ENCODE results near the gene HK3. TPM values are rescaled to one million over a fixed set of nuclear protein-coding genes. Genes with fewer than 3 reads are reported as not detected.

HK3 gene
- total and polyA plus RNA-seq, 7 experiments from 2014 or later: 0.27 to 118 (median 2.0) TPM; not detected in 1

- POLR2A ChIA-PET: no interaction called here
- H3K4me1 Mint-ChIP-seq: peaks cover 0 to 6% (median 0%) of the 10 kb centered on the region in 7 donors
Observed at GRCh38 chr5:176859916-176860315, 39.2 kb downstream of the HK3 start.

DNA sequence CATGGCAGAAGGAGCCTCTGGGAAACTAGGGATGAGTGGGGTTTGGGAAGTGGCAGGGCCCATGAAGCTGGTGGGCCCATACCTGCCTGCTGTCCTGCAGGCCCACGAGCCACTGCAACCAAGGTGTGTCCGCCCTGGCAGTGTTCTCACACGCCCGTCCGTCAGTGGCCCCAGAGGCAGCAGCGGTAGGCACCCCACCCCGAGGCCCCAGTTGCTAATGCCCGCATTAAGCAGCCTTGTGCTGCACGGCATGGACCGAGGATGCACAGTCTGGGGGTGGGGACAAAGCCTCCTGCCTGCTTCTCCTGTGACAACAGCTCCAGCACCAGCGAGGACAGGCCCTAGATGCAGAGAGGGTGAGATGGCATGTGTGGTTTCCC lies 41.3 kb downstream of the HK3 start:
- no peak overlapping the region for H3K4me3 Mint-ChIP-seq
- H3K27me3 ChIP-seq (ENCODE audit: control insufficient read depth in 2 of 2, insufficient read depth in 2 of 2, low read length in 2 of 2): no peaks in the 10 kb centered on the region
- POLR2A ChIA-PET: no interaction called here
- H3K4me1 Mint-ChIP-seq: peaks cover 0 to 7% (median 0%) of the 10 kb centered on the region in 7 donors
- no peaks in the 10 kb centered on the region for H3K36me3 Mint-ChIP-seq
- CTCF ChIA-PET: no interaction called here
- H3K27me3 Mint-ChIP-seq: peaks cover 3 to 33% (median 23%) of the 10 kb centered on the region in 5 donors
- H3K4me3 ChIP-seq (ENCODE audit: low read length): no peak overlapping the region
- no peak for ATAC-seq
- peaks cover 0 to 4% (median 0%) of the 10 kb centered on the region in 11 donors for H3K9me3 Mint-ChIP-seq
- intact Hi-C loops (cut with micrococcal nuclease): no loop called here
- no peaks in the 10 kb centered on the region for H3K36me3 ChIP-seq (ENCODE audit: control insufficient read depth in 2 of 3, insufficient read depth in 3 of 3, low read length in 3 of 3)
- no peaks in the 10 kb centered on the region for H3K9me3 ChIP-seq (ENCODE audit: control insufficient read depth in 2 of 3, low read length in 3 of 3)
- H3K4me1 ChIP-seq (ENCODE audit: control insufficient read depth in 2 of 2, insufficient read depth in 2 of 2, low read length in 2 of 2): no peaks in the 10 kb centered on the region
- DNase-seq: no peak
- H3K27ac Mint-ChIP-seq: no peak overlapping the region
- no peak overlapping the region for H3K27ac ChIP-seq (ENCODE audit: low read depth, low read length)

More at GRCh38 chr5:176859916-176860315, 39.2 kb downstream of the HK3 start:
- no peaks in the 10 kb centered on the region for H3K36me3 Mint-ChIP-seq
- no peaks in the 10 kb centered on the region for H3K36me3 ChIP-seq (ENCODE audit: control insufficient read depth in 2 of 3, insufficient read depth in 3 of 3, low read length in 3 of 3)
- no peaks in the 10 kb centered on the region for H3K27me3 ChIP-seq (ENCODE audit: control insufficient read depth in 2 of 2, insufficient read depth in 2 of 2, low read length in 2 of 2)
- intact Hi-C loops (cut with micrococcal nuclease): no loop called here
- CTCF ChIA-PET: no interaction called here
- H3K4me3 ChIP-seq (ENCODE audit: low read length): no peak overlapping the region
- DNase-seq (no peak), ATAC-seq (no peak)
- no peak overlapping the region for H3K4me3 Mint-ChIP-seq
- no peak overlapping the region for H3K27ac Mint-ChIP-seq
- peaks cover 10 to 45% (median 24%) of the 10 kb centered on the region in 5 donors for H3K27me3 Mint-ChIP-seq
- H3K9me3 ChIP-seq (ENCODE audit: control insufficient read depth in 2 of 3, low read length in 3 of 3): no peaks in the 10 kb centered on the region
- H3K4me1 ChIP-seq (ENCODE audit: control insufficient read depth in 2 of 2, insufficient read depth in 2 of 2, low read length in 2 of 2): no peaks in the 10 kb centered on the region
- H3K27ac ChIP-seq (ENCODE audit: low read depth, low read length): no peak overlapping the region
- peaks cover 0 to 4% (median 0%) of the 10 kb centered on the region in 11 donors for H3K9me3 Mint-ChIP-seq

- no peak overlapping the region for H3K4me3 ChIP-seq (ENCODE audit: low read length)
- Mint-ChIP-seq H3K4me3 (no peak overlapping the region), H3K27me3 (peaks cover 2 to 30% (median 18%) of the 10 kb centered on the region in 5 donors), H3K27ac (no peak overlapping the region), H3K9me3 (peaks cover 0 to 4% (median 0%) of the 10 kb centered on the region in 11 donors), H3K4me1 (peaks cover 0 to 7% (median 0%) of the 10 kb centered on the region in 7 donors), H3K36me3 (no peaks in the 10 kb centered on the region)
- no peaks in the 10 kb centered on the region for H3K4me1 ChIP-seq (ENCODE audit: control insufficient read depth in 2 of 2, insufficient read depth in 2 of 2, low read length in 2 of 2)
- H3K9me3 ChIP-seq (ENCODE audit: control insufficient read depth in 2 of 3, low read length in 3 of 3): no peaks in the 10 kb centered on the region
- ATAC-seq (no peak), DNase-seq (no peak)
- H3K27me3 ChIP-seq (ENCODE audit: control insufficient read depth in 2 of 2, insufficient read depth in 2 of 2, low read length in 2 of 2): no peaks in the 10 kb centered on the region
- CTCF ChIA-PET: no interaction called here
- POLR2A ChIA-PET: no interaction called here
- no peaks in the 10 kb centered on the region for H3K36me3 ChIP-seq (ENCODE audit: control insufficient read depth in 2 of 3, insufficient read depth in 3 of 3, low read length in 3 of 3)
- intact Hi-C loops (cut with micrococcal nuclease): no loop called here
- H3K27ac ChIP-seq (ENCODE audit: low read depth, low read length): no peak overlapping the region
Observed at GRCh38 chr5:176857216-176857893, 41.8 kb downstream of the HK3 start.

- Mint-ChIP-seq H3K4me3 (no peak overlapping the region), H3K27ac (no peak overlapping the region), H3K9me3 (peaks cover 0 to 4% (median 0%) of the 10 kb centered on the region in 11 donors), H3K27me3 (peaks cover 2 to 30% (median 18%) of the 10 kb centered on the region in 5 donors), H3K36me3 (no peaks in the 10 kb centered on the region), H3K4me1 (peaks cover 0 to 7% (median 0%) of the 10 kb centered on the region in 7 donors)
- POLR2A ChIA-PET: no interaction called here
- Histone ChIP-seq H3K27ac (ENCODE audit: low read depth, low read length) (no peak overlapping the region), H3K9me3 (ENCODE audit: control insufficient read depth in 2 of 3, low read length in 3 of 3) (no peaks in the 10 kb centered on the region), H3K4me1 (ENCODE audit: control insufficient read depth in 2 of 2, insufficient read depth in 2 of 2, low read length in 2 of 2) (no peaks in the 10 kb centered on the region), H3K27me3 (ENCODE audit: control insufficient read depth in 2 of 2, insufficient read depth in 2 of 2, low read length in 2 of 2) (no peaks in the 10 kb centered on the region), H3K4me3 (ENCODE audit: low read length) (no peak overlapping the region), H3K36me3 (ENCODE audit: control insufficient read depth in 2 of 3, insufficient read depth in 3 of 3, low read length in 3 of 3) (no peaks in the 10 kb centered on the region)
- ATAC-seq (no peak), DNase-seq (no peak)
- intact Hi-C loops (cut with micrococcal nuclease): no loop called here
- CTCF ChIA-PET: no interaction called here
Observed at GRCh38 chr5:176856746-176857145, 42.4 kb downstream of the HK3 start.

- no peaks in the 10 kb centered on the region for H3K27me3 ChIP-seq (ENCODE audit: control insufficient read depth in 2 of 2, insufficient read depth in 2 of 2, low read length in 2 of 2)
- intact Hi-C loops (cut with micrococcal nuclease): no loop called here
- H3K9me3 Mint-ChIP-seq: peaks cover 0 to 4% (median 0%) of the 10 kb centered on the region in 11 donors
Observed at GRCh38 chr5:176855598-176855997, 43.5 kb downstream of the HK3 start.

DNA sequence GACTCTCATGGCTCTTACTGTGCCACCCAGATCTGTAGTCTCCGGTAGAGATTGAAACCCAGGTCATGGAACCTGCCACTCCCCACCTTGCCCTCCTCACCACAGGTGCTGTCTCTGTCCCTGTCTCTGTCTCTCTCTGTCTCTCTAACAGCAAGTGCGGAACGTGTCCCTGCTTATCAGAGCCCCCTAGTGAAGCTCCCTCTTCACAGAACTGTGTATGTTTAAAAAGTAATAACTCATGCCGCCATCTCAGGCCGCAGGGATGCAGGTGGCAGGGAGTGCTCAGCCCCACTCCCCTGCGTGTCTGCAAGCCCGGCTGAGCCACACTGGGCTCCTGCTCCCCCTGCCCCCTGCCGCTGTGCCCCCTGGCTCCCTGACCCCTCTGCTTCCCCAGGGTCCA lies 45.0 kb downstream of the HK3 start:
- H3K27me3 ChIP-seq (ENCODE audit: control insufficient read depth in 2 of 2, insufficient read depth in 2 of 2, low read length in 2 of 2): no peaks in the 10 kb centered on the region
- H3K27ac ChIP-seq (ENCODE audit: low read depth, low read length): no peak overlapping the region
- Mint-ChIP-seq H3K27ac (no peak overlapping the region), H3K27me3 (peaks cover 2 to 35% (median 18%) of the 10 kb centered on the region in 5 donors), H3K4me3 (no peak overlapping the region), H3K9me3 (peaks cover 0 to 4% (median 0%) of the 10 kb centered on the region in 11 donors), H3K4me1 (peaks cover 0 to 5% (median 0%) of the 10 kb centered on the region in 7 donors), H3K36me3 (no peaks in the 10 kb centered on the region)
- ATAC-seq: no peak
- ChIA-PET POLR2A (no interaction called here), CTCF (no interaction called here)
- H3K9me3 ChIP-seq (ENCODE audit: control insufficient read depth in 2 of 3, low read length in 3 of 3): no peaks in the 10 kb centered on the region
- no peak for DNase-seq
- H3K36me3 ChIP-seq (ENCODE audit: control insufficient read depth in 2 of 3, insufficient read depth in 3 of 3, low read length in 3 of 3): no peaks in the 10 kb centered on the region
- intact Hi-C loops (cut with micrococcal nuclease): no loop called here
- H3K4me3 ChIP-seq (ENCODE audit: low read length): no peak overlapping the region
- no peaks in the 10 kb centered on the region for H3K4me1 ChIP-seq (ENCODE audit: control insufficient read depth in 2 of 2, insufficient read depth in 2 of 2, low read length in 2 of 2)

More at GRCh38 chr5:176855598-176855997, 43.5 kb downstream of the HK3 start:
- Histone ChIP-seq H3K27ac (ENCODE audit: low read depth, low read length) (no peak overlapping the region), H3K36me3 (ENCODE audit: control insufficient read depth in 2 of 3, insufficient read depth in 3 of 3, low read length in 3 of 3) (no peaks in the 10 kb centered on the region), H3K4me3 (ENCODE audit: low read length) (no peak overlapping the region), H3K4me1 (ENCODE audit: control insufficient read depth in 2 of 2, insufficient read depth in 2 of 2, low read length in 2 of 2) (no peaks in the 10 kb centered on the region), H3K9me3 (ENCODE audit: control insufficient read depth in 2 of 3, low read length in 3 of 3) (no peaks in the 10 kb centered on the region)
- no peak for ATAC-seq
- H3K4me3 Mint-ChIP-seq: no peak overlapping the region
- ChIA-PET CTCF (no interaction called here), POLR2A (no interaction called here)
- H3K36me3 Mint-ChIP-seq: no peaks in the 10 kb centered on the region
- H3K27me3 Mint-ChIP-seq: peaks cover 2 to 30% (median 18%) of the 10 kb centered on the region in 5 donors
- H3K4me1 Mint-ChIP-seq: peaks cover 0 to 6% (median 0%) of the 10 kb centered on the region in 7 donors
- H3K27ac Mint-ChIP-seq: no peak overlapping the region
- no peak for DNase-seq

- peaks cover 0 to 3% (median 0%) of the 10 kb centered on the region in 7 donors for H3K4me1 Mint-ChIP-seq
- ChIA-PET CTCF (no interaction called here), POLR2A (no interaction called here)
- H3K27me3 Mint-ChIP-seq: peaks cover 0 to 30% (median 13%) of the 10 kb centered on the region in 5 donors
- Histone ChIP-seq H3K9me3 (ENCODE audit: control insufficient read depth in 2 of 3, low read length in 3 of 3) (no peaks in the 10 kb centered on the region), H3K27me3 (ENCODE audit: control insufficient read depth in 2 of 2, insufficient read depth in 2 of 2, low read length in 2 of 2) (no peaks in the 10 kb centered on the region), H3K4me1 (ENCODE audit: control insufficient read depth in 2 of 2, insufficient read depth in 2 of 2, low read length in 2 of 2) (no peaks in the 10 kb centered on the region), H3K36me3 (ENCODE audit: control insufficient read depth in 2 of 3, insufficient read depth in 3 of 3, low read length in 3 of 3) (no peaks in the 10 kb centered on the region), H3K27ac (ENCODE audit: low read depth, low read length) (no peak overlapping the region), H3K4me3 (ENCODE audit: low read length) (no peak overlapping the region)
- ATAC-seq (no peak), DNase-seq (no peak)
- intact Hi-C loops (cut with micrococcal nuclease): no loop called here
- H3K36me3 Mint-ChIP-seq: no peaks in the 10 kb centered on the region
- H3K4me3 Mint-ChIP-seq: no peak overlapping the region
- H3K9me3 Mint-ChIP-seq: peaks cover 0 to 2% (median 0%) of the 10 kb centered on the region in 11 donors
- no peak overlapping the region for H3K27ac Mint-ChIP-seq
Observed at GRCh38 chr5:176853151-176853778, 45.9 kb downstream of the HK3 start.

Data from naive thymus-derived CD4-positive, alpha-beta T cell (primary cell).